HFFc6 (cell line): ENCODE data around the gene CTSK. TPM values are rescaled to one million over a fixed set of nuclear protein-coding genes. Genes with fewer than 3 reads are reported as not detected.

Experiments
- DNase-seq: peaks from one replicate; pipeline ENCODE4 v3.0.0-alpha.2; 2018
- H3K27ac Mint-ChIP-seq: 2 replicates; pipeline ENCODE4 v1.8.0; 2020; ENCODE audit warnings: mild to moderate bottlenecking, mixed read lengths
- H3K27me3 Mint-ChIP-seq: 2 replicates; pipeline ENCODE4 v1.8.0; 2021; ENCODE audit warnings: mild to moderate bottlenecking, moderate library complexity, mixed read lengths; ENCODE audit not compliant: insufficient read depth
- H3K36me3 Mint-ChIP-seq: 2 replicates; pipeline ENCODE4 v1.8.0; 2021; ENCODE audit warnings: low read depth, mixed read lengths
- H3K4me1 Mint-ChIP-seq: 2 replicates; pipeline ENCODE4 v1.8.0; 2020; ENCODE audit warnings: low read depth, mixed read lengths
- H3K4me3 Mint-ChIP-seq: 2 replicates; pipeline ENCODE4 v1.8.0; 2020; ENCODE audit warnings: mild to moderate bottlenecking, moderate library complexity, mixed read lengths
- H3K9me3 Mint-ChIP-seq: 2 replicates; pipeline ENCODE4 v1.8.0; 2020; ENCODE audit warnings: mild to moderate bottlenecking, mixed read lengths
- total RNA-seq, 6 experiments: library from RNA; stranded (reverse); fragmentation: NEBNext Ultra II Directional; extraction: Animal tissue kit (Norgen Biotek cat#: 25700); gene quantifications; 2 replicates in 1 of 6; 3 replicates in 5 of 6; pipeline ENCODE4 v1.2.3, GENCODE V29; 2021
- TF ChIP-seq, protein P1 (sequence below): fragments of 200-600 bp; sonication (generic); IDR thresholded peaks from 2 replicates; pipeline ENCODE4 v1.5.0; 2021; ENCODE audit warnings: antibody characterized with exemption, mild to moderate bottlenecking

Gene CTSK
- total RNA-seq, 6 experiments from 2014 or later, result 8.5 to 104 (median 101) TPM

DNA sequence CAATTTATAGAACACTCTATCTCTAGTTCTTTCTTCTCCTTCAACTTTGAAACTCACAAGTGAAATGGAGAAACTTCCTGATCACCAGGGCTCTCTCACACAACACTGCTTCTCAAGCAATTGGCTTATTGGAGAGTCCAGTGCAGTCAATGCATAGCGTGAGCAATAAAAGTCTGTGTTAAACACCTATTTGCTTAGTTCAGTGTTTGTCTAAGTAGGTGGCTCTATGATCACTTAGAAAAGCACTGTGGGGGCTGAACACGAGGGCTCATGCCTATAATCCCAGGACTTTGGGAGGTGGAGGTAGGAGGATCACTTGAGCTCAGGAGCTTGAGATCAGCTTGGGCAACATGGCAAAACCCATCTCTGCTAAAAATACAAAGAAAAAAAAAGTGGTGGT is 54.6 kb downstream of the CTSK start:
- Mint-ChIP-seq H3K9me3 (no peaks in the 10 kb centered on the region), H3K36me3 (no peaks in the 10 kb centered on the region), H3K27ac (no peak overlapping the region), H3K27me3 (peaks cover 4% of the 10 kb centered on the region), H3K4me3 (no peak overlapping the region), H3K4me1 (no peaks in the 10 kb centered on the region)
- no peak for DNase-seq
- TF ChIP-seq, protein P1, sequence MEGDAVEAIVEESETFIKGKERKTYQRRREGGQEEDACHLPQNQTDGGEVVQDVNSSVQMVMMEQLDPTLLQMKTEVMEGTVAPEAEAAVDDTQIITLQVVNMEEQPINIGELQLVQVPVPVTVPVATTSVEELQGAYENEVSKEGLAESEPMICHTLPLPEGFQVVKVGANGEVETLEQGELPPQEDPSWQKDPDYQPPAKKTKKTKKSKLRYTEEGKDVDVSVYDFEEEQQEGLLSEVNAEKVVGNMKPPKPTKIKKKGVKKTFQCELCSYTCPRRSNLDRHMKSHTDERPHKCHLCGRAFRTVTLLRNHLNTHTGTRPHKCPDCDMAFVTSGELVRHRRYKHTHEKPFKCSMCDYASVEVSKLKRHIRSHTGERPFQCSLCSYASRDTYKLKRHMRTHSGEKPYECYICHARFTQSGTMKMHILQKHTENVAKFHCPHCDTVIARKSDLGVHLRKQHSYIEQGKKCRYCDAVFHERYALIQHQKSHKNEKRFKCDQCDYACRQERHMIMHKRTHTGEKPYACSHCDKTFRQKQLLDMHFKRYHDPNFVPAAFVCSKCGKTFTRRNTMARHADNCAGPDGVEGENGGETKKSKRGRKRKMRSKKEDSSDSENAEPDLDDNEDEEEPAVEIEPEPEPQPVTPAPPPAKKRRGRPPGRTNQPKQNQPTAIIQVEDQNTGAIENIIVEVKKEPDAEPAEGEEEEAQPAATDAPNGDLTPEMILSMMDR, result no peak

DNA sequence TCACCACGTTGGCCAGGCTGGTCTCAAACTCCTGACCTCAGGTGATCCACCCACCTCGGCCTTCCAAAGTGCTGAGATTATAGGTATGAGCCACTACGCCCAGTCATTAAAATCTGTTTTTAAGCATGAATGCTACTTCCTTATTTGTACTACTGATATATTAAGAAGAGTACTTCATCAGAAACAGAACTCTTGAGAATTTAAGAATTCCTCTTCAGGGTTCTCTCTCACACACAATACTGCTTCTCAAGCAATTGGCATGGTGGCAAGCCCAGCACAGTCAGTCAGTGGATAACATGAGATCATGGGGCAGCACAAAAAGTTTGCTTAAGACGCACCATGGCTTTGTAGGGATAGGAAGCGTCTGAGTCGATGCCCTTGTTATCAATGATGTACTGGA is 56.6 kb downstream of the CTSK start:
- no peak overlapping the region for H3K4me3 Mint-ChIP-seq
- no peak overlapping the region for H3K27ac Mint-ChIP-seq
- no peaks in the 10 kb centered on the region for H3K36me3 Mint-ChIP-seq
- no peaks in the 10 kb centered on the region for H3K4me1 Mint-ChIP-seq
- no peaks in the 10 kb centered on the region for H3K9me3 Mint-ChIP-seq
- DNase-seq, result no peak
- peaks cover 4% of the 10 kb centered on the region for H3K27me3 Mint-ChIP-seq
- TF ChIP-seq, protein P1, result no peak

DNA sequence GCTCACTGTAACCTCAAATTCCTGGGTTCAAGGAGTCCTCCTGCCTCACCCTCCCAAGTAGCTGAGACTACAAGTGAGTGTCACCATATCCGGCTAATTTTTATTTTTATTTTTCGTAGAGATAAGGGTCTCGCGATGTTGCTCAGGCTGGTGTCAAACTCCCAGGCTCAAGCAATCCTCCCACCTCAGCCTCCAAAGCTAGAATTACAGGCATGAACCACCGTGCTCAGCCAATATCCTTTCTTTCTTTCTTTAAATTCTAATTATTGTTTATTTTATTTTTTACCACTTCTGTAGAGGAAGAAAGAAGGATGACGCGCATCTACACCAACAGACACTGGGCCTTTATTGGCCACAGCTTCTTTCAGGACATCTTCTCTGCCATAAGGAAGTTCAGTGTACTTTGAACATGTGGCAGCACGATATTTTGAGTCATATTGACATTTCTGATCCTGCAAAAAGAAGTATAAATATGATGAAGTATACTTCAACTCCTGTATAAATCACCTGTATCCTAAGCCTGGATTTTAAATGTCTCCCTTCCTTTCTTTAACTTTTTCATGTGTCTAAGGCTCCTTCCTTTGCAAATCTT is 58.2 kb downstream of the CTSK start:
- H3K4me3 Mint-ChIP-seq, result no peak overlapping the region
- H3K27me3 Mint-ChIP-seq, result peaks cover 4% of the 10 kb centered on the region
- TF ChIP-seq, protein P1, result no peak
- H3K4me1 Mint-ChIP-seq, result no peaks in the 10 kb centered on the region
- H3K27ac Mint-ChIP-seq, result no peak overlapping the region
- no peaks in the 10 kb centered on the region for H3K9me3 Mint-ChIP-seq
- no peaks in the 10 kb centered on the region for H3K36me3 Mint-ChIP-seq
- no peak for DNase-seq

DNA sequence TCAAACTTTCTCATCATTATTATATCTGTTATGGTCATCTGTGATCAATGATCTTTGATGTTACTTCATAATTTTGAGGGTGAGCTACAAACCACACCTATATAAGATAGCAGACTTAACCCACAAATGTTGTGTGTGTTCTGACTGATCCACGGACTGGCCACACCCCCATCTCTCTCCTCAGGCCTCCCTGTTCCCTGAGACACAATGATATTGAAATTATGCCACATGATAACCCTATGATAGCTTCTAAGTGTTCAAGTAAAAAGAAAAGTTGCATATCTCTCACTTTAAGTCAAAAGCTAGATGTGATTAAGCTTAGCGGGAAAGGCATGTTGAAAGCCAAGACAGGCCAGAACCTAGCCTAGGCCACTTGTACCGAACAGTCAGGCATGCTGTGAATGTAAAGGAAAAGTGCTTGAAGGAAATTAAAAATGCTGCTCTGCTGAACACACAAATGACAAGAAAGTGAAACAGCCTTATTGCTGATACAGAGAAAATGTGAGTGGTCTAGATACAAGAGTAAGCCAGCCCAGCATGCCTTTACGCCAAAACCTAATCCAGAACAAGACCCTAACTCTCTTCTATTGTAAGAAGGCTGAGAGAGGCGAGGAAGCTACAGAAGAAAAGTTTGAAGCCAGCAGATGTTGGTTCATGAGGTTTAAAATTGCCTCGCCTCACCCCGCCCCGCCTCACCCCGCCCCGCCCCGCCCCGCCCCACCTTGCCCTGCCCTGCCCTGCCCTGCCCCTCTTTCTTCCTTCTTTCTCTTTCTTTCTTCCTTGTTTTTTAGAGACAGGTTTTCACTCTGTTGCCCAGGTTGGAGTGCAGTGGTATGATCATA is 59.0 kb downstream of the CTSK start:
- H3K4me1 Mint-ChIP-seq, result no peaks in the 10 kb centered on the region
- DNase-seq, result no peak
- H3K4me3 Mint-ChIP-seq, result no peak overlapping the region
- TF ChIP-seq, protein P1, result no peak
- H3K9me3 Mint-ChIP-seq, result no peaks in the 10 kb centered on the region
- peaks cover 4% of the 10 kb centered on the region; the same call in 1 of the 2 replicates for H3K27me3 Mint-ChIP-seq
- no peak overlapping the region for H3K27ac Mint-ChIP-seq
- H3K36me3 Mint-ChIP-seq, result no peaks in the 10 kb centered on the region

Other genes with a start within 250 kb of the CTSK start
- gene MCL1, start 228.7 kb downstream of the CTSK start, total RNA-seq, result 100 to 1,000 TPM; 155 to 170 (median 164) TPM
- 100 to 1,000 TPM; 111 to 124 (median 119) TPM for gene ENSA, start 178.6 kb downstream of the CTSK start, total RNA-seq
- 10 to 100 TPM; 22.0 to 26.3 (median 24.6) TPM for gene GOLPH3L, start 111.1 kb downstream of the CTSK start, total RNA-seq
- not detected for gene HORMAD1, start 87.4 kb downstream of the CTSK start, total RNA-seq
- under 1 TPM in 5 of 6 experiments, not detected in 1; 0.14 to 0.77 (median 0.31) TPM for gene CTSS, start 42.5 kb downstream of the CTSK start, total RNA-seq
- gene ARNT, start 68.3 kb upstream of the CTSK start, total RNA-seq, result 10 to 100 TPM; 21.7 to 28.0 (median 25.2) TPM
- gene CTXND2, start 78.9 kb upstream of the CTSK start, total RNA-seq, result not detected
- 10 to 100 TPM; 21.0 to 25.7 (median 23.4) TPM for gene SETDB1, start 118.1 kb upstream of the CTSK start, total RNA-seq
- gene CERS2, start 166.6 kb upstream of the CTSK start, total RNA-seq, result 100 to 1,000 TPM; 189 to 305 (median 255) TPM
- gene ANXA9, start 174.0 kb upstream of the CTSK start, total RNA-seq, result under 1 TPM; 0.28 to 0.55 (median 0.46) TPM
- 10 to 100 TPM in 1 of 6 experiments, 1 to 10 TPM in 5; 8.3 to 11.9 (median 9.0) TPM for gene MINDY1, start 198.6 kb upstream of the CTSK start, total RNA-seq
- gene PRUNE1, start 200.2 kb upstream of the CTSK start, total RNA-seq, result 10 to 100 TPM in 1 of 6 experiments, 1 to 10 TPM in 5; 6.6 to 10.0 (median 7.7) TPM
- under 1 TPM in 5 of 6 experiments, not detected in 1; 0.06 to 0.31 (median 0.12) TPM for gene BNIPL, start 228.3 kb upstream of the CTSK start, total RNA-seq
- gene C1orf56, start 239.5 kb upstream of the CTSK start, total RNA-seq, result 1 to 10 TPM; 3.0 to 6.6 (median 4.6) TPM